ENCODE data around the gene HAUS3.

HAUS3 gene

GRCh38 chr4:2270341-2271165, 28.6 kb upstream of the HAUS3 start:
- Histone ChIP-seq H3K36me3 (ENCODE audit: control insufficient read depth in 5 of 5, insufficient read depth in 5 of 5, low read length in 5 of 5) (peaks cover 0 to 8% (median 5%) of the 10 kb centered on the region in 5 donors), H3K4me3 (ENCODE audit: low read depth in 1 of 5, low read length in 5 of 5) (no peak overlapping the region), H3K27ac (ENCODE audit: low read depth, low read length) (no peak overlapping the region), H3K9ac (ENCODE audit: low read length in 5 of 5) (no peak overlapping the region), H3K9me3 (ENCODE audit: control insufficient read depth in 5 of 5, low read length in 5 of 5) (no peaks in the 10 kb centered on the region), H3K27me3 (ENCODE audit: control insufficient read depth in 5 of 5, insufficient read depth in 4 of 5, low read length in 5 of 5) (no peaks in the 10 kb centered on the region), H3K4me1 (ENCODE audit: control insufficient read depth in 5 of 5, insufficient read depth in 5 of 5, low read length in 5 of 5) (peaks cover 3 to 14% (median 12%) of the 10 kb centered on the region in 5 donors)

GRCh38 chr4:2269618-2270163, 27.8 kb upstream of the HAUS3 start:
- peaks cover 0 to 8% (median 5%) of the 10 kb centered on the region in 5 donors for H3K36me3 ChIP-seq (ENCODE audit: control insufficient read depth in 5 of 5, insufficient read depth in 5 of 5, low read length in 5 of 5)
- no peak overlapping the region for H3K27ac ChIP-seq (ENCODE audit: low read depth, low read length)
- no peaks in the 10 kb centered on the region for H3K9me3 ChIP-seq (ENCODE audit: control insufficient read depth in 5 of 5, low read length in 5 of 5)
- H3K4me3 ChIP-seq (ENCODE audit: low read depth in 1 of 5, low read length in 5 of 5) = no peak overlapping the region
- H3K9ac ChIP-seq (ENCODE audit: low read length in 5 of 5) = no peak overlapping the region
- H3K4me1 ChIP-seq (ENCODE audit: control insufficient read depth in 5 of 5, insufficient read depth in 5 of 5, low read length in 5 of 5) = peaks cover 3 to 21% (median 19%) of the 10 kb centered on the region in 5 donors
- no peaks in the 10 kb centered on the region for H3K27me3 ChIP-seq (ENCODE audit: control insufficient read depth in 5 of 5, insufficient read depth in 4 of 5, low read length in 5 of 5)

GRCh38 chr4:2269206-2269531, 27.2 kb upstream of the HAUS3 start:
- Histone ChIP-seq H3K4me3 (ENCODE audit: low read depth in 1 of 5, low read length in 5 of 5) (no peak overlapping the region), H3K27ac (ENCODE audit: low read depth, low read length) (no peak overlapping the region), H3K9ac (ENCODE audit: low read length in 5 of 5) (no peak overlapping the region), H3K4me1 (ENCODE audit: control insufficient read depth in 5 of 5, insufficient read depth in 5 of 5, low read length in 5 of 5) (peaks cover 3 to 22% (median 20%) of the 10 kb centered on the region in 5 donors), H3K36me3 (ENCODE audit: control insufficient read depth in 5 of 5, insufficient read depth in 5 of 5, low read length in 5 of 5) (peaks cover 0 to 8% (median 5%) of the 10 kb centered on the region in 5 donors), H3K9me3 (ENCODE audit: control insufficient read depth in 5 of 5, low read length in 5 of 5) (no peaks in the 10 kb centered on the region), H3K27me3 (ENCODE audit: control insufficient read depth in 5 of 5, insufficient read depth in 4 of 5, low read length in 5 of 5) (no peaks in the 10 kb centered on the region)

GRCh38 chr4:2268357-2269205, 26.7 kb upstream of the HAUS3 start:
- Histone ChIP-seq H3K4me3 (ENCODE audit: low read depth in 1 of 5, low read length in 5 of 5) (no peak overlapping the region), H3K27me3 (ENCODE audit: control insufficient read depth in 5 of 5, insufficient read depth in 4 of 5, low read length in 5 of 5) (no peaks in the 10 kb centered on the region), H3K4me1 (ENCODE audit: control insufficient read depth in 5 of 5, insufficient read depth in 5 of 5, low read length in 5 of 5) (peaks cover 3 to 28% (median 22%) of the 10 kb centered on the region in 5 donors), H3K9me3 (ENCODE audit: control insufficient read depth in 5 of 5, low read length in 5 of 5) (no peaks in the 10 kb centered on the region), H3K27ac (ENCODE audit: low read depth, low read length) (no peak overlapping the region), H3K9ac (ENCODE audit: low read length in 5 of 5) (no peak overlapping the region), H3K36me3 (ENCODE audit: control insufficient read depth in 5 of 5, insufficient read depth in 5 of 5, low read length in 5 of 5) (peaks cover 0 to 8% (median 5%) of the 10 kb centered on the region in 5 donors)

- Histone ChIP-seq H3K27ac (ENCODE audit: low read depth, low read length) (no peak overlapping the region), H3K4me1 (ENCODE audit: control insufficient read depth in 5 of 5, insufficient read depth in 5 of 5, low read length in 5 of 5) (peaks cover 4 to 34% (median 29%) of the 10 kb centered on the region in 5 donors)
Observed at GRCh38 chr4:2267841-2268240, 25.9 kb upstream of the HAUS3 start.

GRCh38 chr4:2267320-2267811, 25.4 kb upstream of the HAUS3 start:
- H3K27ac ChIP-seq (ENCODE audit: low read depth, low read length) = no peak overlapping the region
- H3K9ac ChIP-seq (ENCODE audit: low read length in 5 of 5) = no peak overlapping the region
- H3K27me3 ChIP-seq (ENCODE audit: control insufficient read depth in 5 of 5, insufficient read depth in 4 of 5, low read length in 5 of 5) = no peaks in the 10 kb centered on the region

More at GRCh38 chr4:2267841-2268240, 25.9 kb upstream of the HAUS3 start:
- Histone ChIP-seq H3K27me3 (ENCODE audit: control insufficient read depth in 5 of 5, insufficient read depth in 4 of 5, low read length in 5 of 5) (no peaks in the 10 kb centered on the region), H3K4me3 (ENCODE audit: low read depth in 1 of 5, low read length in 5 of 5) (no peak overlapping the region), H3K9ac (ENCODE audit: low read length in 5 of 5) (no peak overlapping the region), H3K36me3 (ENCODE audit: control insufficient read depth in 5 of 5, insufficient read depth in 5 of 5, low read length in 5 of 5) (peaks cover 0 to 8% (median 5%) of the 10 kb centered on the region in 5 donors), H3K9me3 (ENCODE audit: control insufficient read depth in 5 of 5, low read length in 5 of 5) (no peaks in the 10 kb centered on the region)

GRCh38 chr4:2266821-2267220, 24.9 kb upstream of the HAUS3 start:
- H3K4me1 ChIP-seq (ENCODE audit: control insufficient read depth in 5 of 5, insufficient read depth in 5 of 5, low read length in 5 of 5) = peaks cover 4 to 39% (median 33%) of the 10 kb centered on the region in 5 donors

More at GRCh38 chr4:2267320-2267811, 25.4 kb upstream of the HAUS3 start:
- no peaks in the 10 kb centered on the region for H3K9me3 ChIP-seq (ENCODE audit: control insufficient read depth in 5 of 5, low read length in 5 of 5)
- H3K4me1 ChIP-seq (ENCODE audit: control insufficient read depth in 5 of 5, insufficient read depth in 5 of 5, low read length in 5 of 5) = peaks cover 4 to 39% (median 33%) of the 10 kb centered on the region in 5 donors
- H3K4me3 ChIP-seq (ENCODE audit: low read depth in 1 of 5, low read length in 5 of 5) = no peak overlapping the region
- peaks cover 0 to 5% (median 1%) of the 10 kb centered on the region in 5 donors for H3K36me3 ChIP-seq (ENCODE audit: control insufficient read depth in 5 of 5, insufficient read depth in 5 of 5, low read length in 5 of 5)

GRCh38 chr4:2266181-2266580, 24.3 kb upstream of the HAUS3 start:
- peaks cover 4 to 40% (median 33%) of the 10 kb centered on the region in 5 donors for H3K4me1 ChIP-seq (ENCODE audit: control insufficient read depth in 5 of 5, insufficient read depth in 5 of 5, low read length in 5 of 5)
- H3K9ac ChIP-seq (ENCODE audit: low read length in 5 of 5) = peak overlapping the region in 2 of 5 donors; percentile 23 to 57
- H3K9me3 ChIP-seq (ENCODE audit: control insufficient read depth in 5 of 5, low read length in 5 of 5) = no peaks in the 10 kb centered on the region
- H3K36me3 ChIP-seq (ENCODE audit: control insufficient read depth in 5 of 5, insufficient read depth in 5 of 5, low read length in 5 of 5) = peaks cover 0 to under 1% (median 0%) of the 10 kb centered on the region in 5 donors
- H3K27ac ChIP-seq (ENCODE audit: low read depth, low read length) = peak overlapping the region; percentile 37
- H3K27me3 ChIP-seq (ENCODE audit: control insufficient read depth in 5 of 5, insufficient read depth in 4 of 5, low read length in 5 of 5) = no peaks in the 10 kb centered on the region
- H3K4me3 ChIP-seq (ENCODE audit: low read depth in 1 of 5, low read length in 5 of 5) = peak overlapping the region in 2 of 5 donors; percentile 17 to 38

More at GRCh38 chr4:2266821-2267220, 24.9 kb upstream of the HAUS3 start:
- H3K27ac ChIP-seq (ENCODE audit: low read depth, low read length) = no peak overlapping the region
- H3K36me3 ChIP-seq (ENCODE audit: control insufficient read depth in 5 of 5, insufficient read depth in 5 of 5, low read length in 5 of 5) = peaks cover 0 to 2% (median 0%) of the 10 kb centered on the region in 5 donors
- H3K27me3 ChIP-seq (ENCODE audit: control insufficient read depth in 5 of 5, insufficient read depth in 4 of 5, low read length in 5 of 5) = no peaks in the 10 kb centered on the region
- H3K9ac ChIP-seq (ENCODE audit: low read length in 5 of 5) = no peak overlapping the region
- H3K9me3 ChIP-seq (ENCODE audit: control insufficient read depth in 5 of 5, low read length in 5 of 5) = no peaks in the 10 kb centered on the region
- H3K4me3 ChIP-seq (ENCODE audit: low read depth in 1 of 5, low read length in 5 of 5) = no peak overlapping the region

- H3K27ac ChIP-seq (ENCODE audit: low read depth, low read length) = peak overlapping the region; percentile 37
- H3K36me3 ChIP-seq (ENCODE audit: control insufficient read depth in 5 of 5, insufficient read depth in 5 of 5, low read length in 5 of 5) = no peaks in the 10 kb centered on the region
- peak overlapping the region in 2 of 5 donors; percentile 17 to 38 for H3K4me3 ChIP-seq (ENCODE audit: low read depth in 1 of 5, low read length in 5 of 5)
- H3K9me3 ChIP-seq (ENCODE audit: control insufficient read depth in 5 of 5, low read length in 5 of 5) = no peaks in the 10 kb centered on the region
- H3K9ac ChIP-seq (ENCODE audit: low read length in 5 of 5) = peak overlapping the region in 3 of 5 donors; percentile 35 to 61 (median 57)
- no peaks in the 10 kb centered on the region for H3K27me3 ChIP-seq (ENCODE audit: control insufficient read depth in 5 of 5, insufficient read depth in 4 of 5, low read length in 5 of 5)
- peaks cover 7 to 48% (median 41%) of the 10 kb centered on the region in 5 donors for H3K4me1 ChIP-seq (ENCODE audit: control insufficient read depth in 5 of 5, insufficient read depth in 5 of 5, low read length in 5 of 5)
Observed at GRCh38 chr4:2265113-2266110, 23.5 kb upstream of the HAUS3 start.

Data from subcutaneous abdominal adipose tissue (tissue), 5 donors.